Upper lobe of left lung (tissue), 6 donors: Measurements from ENCODE around the gene PDCD11. TPM values are rescaled to one million over a fixed set of nuclear protein-coding genes. Genes with fewer than 3 reads are reported as not detected.

Experiments
- ATAC-seq, 2 donors: fragments of 200-7000 bp; cut with Tn5 transposase; one replicate each; pipeline ENCODE4 v1.9.1; 2022; ENCODE audit warnings: mild to moderate bottlenecking in 2 of 2, moderate library complexity in 2 of 2; ENCODE audit not compliant: low FRiP score in 2 of 2
- DNase-seq, 2 donors: peaks; one replicate each; pipeline ENCODE4 v3.0.0-alpha.2; 2019 to 2020
- H3K27ac ChIP-seq, 4 donors: fragments of 200-600 bp; sonication (generic); one replicate each; pipeline ENCODE4 v1.5.1; 2016 to 2019
- H3K27me3 ChIP-seq, 4 donors: fragments of 200-600 bp; sonication (generic); one replicate each; pipeline ENCODE4 v1.5.1; 2017 to 2019
- H3K36me3 ChIP-seq, 4 donors: fragments of 200-600 bp; sonication (generic); one replicate each; pipeline ENCODE4 v1.5.1; 2016 to 2019
- H3K4me1 ChIP-seq, 4 donors: fragments of 200-600 bp; sonication (generic); one replicate each; pipeline ENCODE4 v1.5.1; 2018 to 2019
- H3K4me3 ChIP-seq, 4 donors: fragments of 200-600 bp; sonication (generic); one replicate each; pipeline ENCODE4 v1.5.1; 2017 to 2019; ENCODE audit warnings: mild to moderate bottlenecking in 2 of 4, moderate library complexity in 1 of 4
- H3K9me3 ChIP-seq, 4 donors: fragments of 200-600 bp; sonication (generic); one replicate each; pipeline ENCODE4 v1.5.1; 2018 to 2019
- EP300 ChIP-seq, 4 donors: sonication (generic); formaldehyde crosslinking; IDR thresholded peaks; one replicate each; pipeline ENCODE4 v1.5.1; 2017; ENCODE audit warnings: antibody characterized with exemption in 4 of 4, control low read depth in 2 of 4
- POLR2A ChIP-seq, 4 donors: fragments of 450-650 bp; IDR thresholded peaks; one replicate each; pipeline ENCODE4 v1.5.1; 2016 to 2017; ENCODE audit warnings: antibody characterized with exemption in 4 of 4, mild to moderate bottlenecking in 2 of 4
- POLR2AphosphoS5 ChIP-seq, 2 donors: sonication (generic); formaldehyde crosslinking; IDR thresholded peaks; one replicate each; pipeline ENCODE4 v1.5.1; 2017; ENCODE audit warnings: antibody characterized with exemption in 2 of 2
- WGBS, 2 donors: methylation state at CpG; one replicate each; pipeline ENCODE4 v1.1.5; 2017 to 2018; 5-methylcytosine and 5-hydroxymethylcytosine counted together
- total RNA-seq, 6 donors: library from RNA; depleted of rRNA in 4 of 6; stranded (reverse); fragments of >200 nt in 4 of 6; gene quantifications; one replicate each; pipeline versions ENCODE4 v1.1.0 to v1.2.1, GENCODE V29; 2016 to 2021
- TF ChIP-seq, protein P1 (sequence below), 6 experiments: fragments of 450-650 bp in 4 of 6; fragments of 200-600 bp in 2 of 6; sonication (generic) in 2 of 6; IDR thresholded peaks; one replicate each; pipeline ENCODE4 v1.5.1; 2016 to 2019; ENCODE audit warnings: antibody characterized with exemption in 6 of 6
- donor health status: DM: no; HTN: no; CAD: no; lungs with moderate emphysema.
- donor health status: DM: no; HTN: yes; CAD: no; lungs with severe emphysema.

Gene PDCD11
- total RNA-seq, 6 donors from 2014 or later: 14.8 to 25.1 (median 20.8) TPM

DNA sequence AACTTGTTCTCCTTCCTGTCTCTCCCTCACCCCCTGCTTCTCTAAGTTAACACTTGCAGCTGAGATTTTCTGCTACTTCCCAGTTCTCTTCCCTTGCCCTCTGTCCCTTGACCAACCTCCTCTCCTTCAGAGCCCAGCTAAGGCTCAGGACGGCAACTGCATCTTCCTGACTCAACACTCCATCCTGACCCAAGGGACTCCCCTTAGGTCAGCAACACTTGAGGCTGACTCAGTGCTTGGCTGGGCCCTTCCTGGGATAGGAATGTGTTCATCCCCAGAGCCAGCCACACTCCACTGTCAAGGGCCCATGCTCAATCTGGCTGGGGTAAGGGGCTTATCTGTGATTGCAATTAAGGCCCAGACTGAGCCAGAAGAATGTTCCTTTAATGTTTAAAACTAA, 52.3 kb downstream of the PDCD11 start:
- 55 to 71% methylated on average over 1 of the region's 1 CpG for WGBS, 2 donors
- H3K27ac ChIP-seq: peak overlapping the region in 3 of 4 donors; percentile 67 to 89 (median 77)
- H3K36me3 ChIP-seq: peaks cover 9 to 57% (median 50%) of the 10 kb centered on the region in 4 donors
- peak; percentile 23 to 53 for TF ChIP-seq POLR2AphosphoS5 (IDR thresholded peaks at IDR 0.05)
- peak in 1 of 4 donors; percentile 7 for TF ChIP-seq POLR2A (IDR thresholded peaks at IDR 0.05)
- TF ChIP-seq, protein P1, sequence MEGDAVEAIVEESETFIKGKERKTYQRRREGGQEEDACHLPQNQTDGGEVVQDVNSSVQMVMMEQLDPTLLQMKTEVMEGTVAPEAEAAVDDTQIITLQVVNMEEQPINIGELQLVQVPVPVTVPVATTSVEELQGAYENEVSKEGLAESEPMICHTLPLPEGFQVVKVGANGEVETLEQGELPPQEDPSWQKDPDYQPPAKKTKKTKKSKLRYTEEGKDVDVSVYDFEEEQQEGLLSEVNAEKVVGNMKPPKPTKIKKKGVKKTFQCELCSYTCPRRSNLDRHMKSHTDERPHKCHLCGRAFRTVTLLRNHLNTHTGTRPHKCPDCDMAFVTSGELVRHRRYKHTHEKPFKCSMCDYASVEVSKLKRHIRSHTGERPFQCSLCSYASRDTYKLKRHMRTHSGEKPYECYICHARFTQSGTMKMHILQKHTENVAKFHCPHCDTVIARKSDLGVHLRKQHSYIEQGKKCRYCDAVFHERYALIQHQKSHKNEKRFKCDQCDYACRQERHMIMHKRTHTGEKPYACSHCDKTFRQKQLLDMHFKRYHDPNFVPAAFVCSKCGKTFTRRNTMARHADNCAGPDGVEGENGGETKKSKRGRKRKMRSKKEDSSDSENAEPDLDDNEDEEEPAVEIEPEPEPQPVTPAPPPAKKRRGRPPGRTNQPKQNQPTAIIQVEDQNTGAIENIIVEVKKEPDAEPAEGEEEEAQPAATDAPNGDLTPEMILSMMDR (IDR thresholded peaks at IDR 0.05): no peak
- no peaks in the 10 kb centered on the region for H3K27me3 ChIP-seq
- DNase-seq (peak in 1 of 2 donors; percentile 47), ATAC-seq (peak; percentile 2 to 71)
- peak overlapping the region in 1 of 4 donors; percentile 75 for H3K4me3 ChIP-seq
- H3K9me3 ChIP-seq: no peaks in the 10 kb centered on the region
- H3K4me1 ChIP-seq: peaks cover 32 to 57% (median 35%) of the 10 kb centered on the region in 4 donors

DNA sequence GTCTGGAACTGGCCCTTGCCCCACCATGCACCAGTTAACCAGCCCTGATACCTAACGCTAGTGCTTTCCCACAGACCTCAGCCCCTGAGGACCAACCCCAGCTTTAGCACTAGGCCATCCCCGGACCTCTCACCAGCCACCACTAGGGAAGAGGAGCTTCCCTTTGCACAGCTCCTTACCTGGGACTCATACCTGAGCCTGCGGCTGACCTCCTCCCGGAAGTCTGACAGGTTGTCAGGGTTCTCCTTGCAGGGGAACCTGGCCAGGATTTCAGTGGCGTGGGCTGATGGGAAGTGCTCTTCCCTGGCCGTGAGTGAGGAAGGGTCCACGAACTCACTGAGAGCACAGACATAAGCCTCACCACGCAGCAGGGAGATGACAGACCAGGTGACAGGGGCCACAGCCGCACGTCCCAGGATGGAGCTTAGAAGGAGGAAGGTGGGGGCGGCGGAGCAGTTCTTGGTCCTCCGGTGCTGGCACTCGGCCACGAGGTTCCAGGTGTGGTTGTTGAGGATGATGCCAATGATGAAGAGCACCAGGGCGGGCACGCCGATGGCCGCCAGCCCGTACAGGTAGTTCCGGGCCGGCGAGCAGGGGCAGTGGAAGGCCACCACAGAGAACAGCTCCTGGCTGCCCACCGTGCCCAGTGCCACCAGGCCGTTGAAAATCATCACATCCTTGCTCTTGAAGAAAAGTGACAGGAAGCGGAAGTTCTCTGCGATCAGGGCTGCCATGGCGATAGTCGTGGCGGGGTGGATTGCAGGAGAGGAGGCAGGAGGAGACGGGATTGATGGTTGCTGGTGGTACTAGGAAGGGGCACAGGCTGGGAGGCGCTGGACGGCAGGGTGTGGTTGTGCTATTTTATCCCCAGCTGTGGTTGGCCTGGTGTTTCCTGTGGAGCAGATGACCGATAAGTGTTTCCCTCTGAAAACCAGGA, 53.0 kb downstream of the PDCD11 start:
- Histone ChIP-seq H3K27me3 (no peaks in the 10 kb centered on the region), H3K36me3 (peaks cover 5 to 50% (median 43%) of the 10 kb centered on the region in 4 donors), H3K27ac (peak overlapping the region; percentile 77 to 92 (median 88)), H3K4me3 (peak overlapping the region in 1 of 4 donors; percentile 75), H3K9me3 (no peaks in the 10 kb centered on the region), H3K4me1 (peaks cover 32 to 57% (median 35%) of the 10 kb centered on the region in 4 donors)
- peak in 1 of 2 donors; percentile 76 for DNase-seq
- ATAC-seq: no peak
- TF ChIP-seq POLR2AphosphoS5 (IDR thresholded peaks at IDR 0.05): no peak
- no peak for TF ChIP-seq EP300 (IDR thresholded peaks at IDR 0.05)
- TF ChIP-seq, protein P1 (IDR thresholded peaks at IDR 0.05): no peak
- TF ChIP-seq POLR2A (IDR thresholded peaks at IDR 0.05): peak in 1 of 4 donors; percentile 1
- 87 to 89% methylated on average over 26 to 34 of the region's 34 CpGs for WGBS, 2 donors

DNA sequence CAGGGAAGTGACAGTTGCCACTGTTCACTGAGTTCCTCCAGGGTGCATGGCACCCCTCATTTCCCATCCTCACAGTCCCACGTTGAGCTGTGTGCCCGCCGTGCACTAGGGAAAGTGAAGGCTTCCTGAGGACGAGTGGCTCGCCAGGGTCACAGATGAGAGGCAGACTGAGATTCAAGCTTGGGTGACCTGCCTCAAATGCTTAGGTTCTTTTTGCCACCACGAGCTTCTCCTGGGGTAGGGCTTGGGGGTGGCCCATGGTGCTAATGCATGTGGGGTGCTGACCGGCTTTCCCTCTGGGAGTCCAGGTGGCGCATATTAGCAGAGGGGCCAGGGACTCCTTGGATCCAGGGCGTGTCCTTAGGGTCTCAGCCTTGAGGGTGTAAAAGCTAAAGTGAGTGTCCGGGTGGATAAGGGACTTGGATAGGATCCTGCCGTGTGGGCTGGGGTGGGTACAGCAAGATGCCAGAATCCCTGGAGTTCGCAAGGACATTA, 53.8 kb downstream of the PDCD11 start:
- Histone ChIP-seq H3K36me3 (peaks cover 0 to 42% (median 35%) of the 10 kb centered on the region in 4 donors), H3K4me3 (peak overlapping the region in 3 of 4 donors; percentile 69 to 75 (median 70)), H3K4me1 (peaks cover 32 to 57% (median 35%) of the 10 kb centered on the region in 4 donors)

DNA sequence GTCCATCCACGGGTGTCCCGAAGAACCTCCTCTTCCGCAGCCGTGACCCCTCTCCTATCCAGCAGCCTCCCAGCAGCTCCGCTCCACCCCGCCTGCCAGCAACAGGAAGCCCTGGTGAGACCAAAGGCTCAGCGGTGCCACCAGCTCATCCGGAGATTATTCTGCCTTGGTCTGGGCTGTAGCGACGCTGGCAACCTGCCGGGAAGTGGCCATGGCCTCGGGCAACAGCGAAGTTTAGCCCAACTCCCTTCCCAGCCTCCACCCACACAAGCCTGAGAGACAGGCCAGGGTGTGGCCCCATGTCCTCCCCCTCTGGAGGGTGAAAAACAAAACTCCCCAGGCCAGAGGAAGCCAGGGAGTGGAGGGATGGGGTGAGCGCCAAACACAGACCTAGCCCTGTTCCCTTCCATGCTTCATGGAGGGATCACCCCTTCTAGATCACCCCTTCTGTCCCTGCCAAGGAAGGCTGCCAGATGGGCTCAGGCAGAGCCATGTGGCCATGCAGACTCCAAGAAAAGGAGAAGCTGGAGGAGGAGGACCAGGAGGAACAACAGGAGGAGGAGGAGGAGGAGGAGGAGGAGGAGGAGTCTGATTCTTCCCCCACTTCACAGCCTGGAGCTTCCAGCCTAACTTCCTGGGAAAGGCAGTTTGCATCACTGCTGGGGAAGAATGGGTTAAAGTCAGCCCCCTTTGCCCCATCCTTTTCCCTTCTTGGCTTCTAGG, 54.8 kb downstream of the PDCD11 start:
- no peaks in the 10 kb centered on the region for H3K27me3 ChIP-seq
- DNase-seq: peak; percentile 53 to 86
- WGBS, 2 donors: 29 to 38% methylated on average over 13 to 14 of the region's 14 CpGs
- ATAC-seq: peak; percentile 59 to 70
- no peaks in the 10 kb centered on the region for H3K9me3 ChIP-seq
- TF ChIP-seq EP300 (IDR thresholded peaks at IDR 0.05) (no peak), POLR2A (IDR thresholded peaks at IDR 0.05) (peak in 1 of 4 donors; percentile 37), POLR2AphosphoS5 (IDR thresholded peaks at IDR 0.05) (peak; percentile 49 to 53)
- TF ChIP-seq, protein P1 (IDR thresholded peaks at IDR 0.05): no peak
- peak overlapping the region; percentile 77 to 92 (median 88) for H3K27ac ChIP-seq
- peaks cover 26 to 50% (median 32%) of the 10 kb centered on the region in 4 donors for H3K4me1 ChIP-seq
- peaks cover 0 to 33% (median 26%) of the 10 kb centered on the region in 4 donors for H3K36me3 ChIP-seq
- peak overlapping the region; percentile 66 to 75 (median 70) for H3K4me3 ChIP-seq

More for the DNA sequence above, 53.8 kb downstream of the PDCD11 start:
- peak overlapping the region; percentile 77 to 92 (median 88) for H3K27ac ChIP-seq
- TF ChIP-seq, protein P1 (IDR thresholded peaks at IDR 0.05): no peak
- TF ChIP-seq POLR2AphosphoS5 (IDR thresholded peaks at IDR 0.05) (no peak), POLR2A (IDR thresholded peaks at IDR 0.05) (no peak), EP300 (IDR thresholded peaks at IDR 0.05) (no peak)
- no peaks in the 10 kb centered on the region for H3K27me3 ChIP-seq
- no peaks in the 10 kb centered on the region for H3K9me3 ChIP-seq
- 90 to 93% methylated on average over 4 to 12 of the region's 12 CpGs for WGBS, 2 donors
- DNase-seq (no peak), ATAC-seq (no peak)
